Spleen (tissue), 11 donors: Measurements from ENCODE around the gene SLC25A48. TPM values are rescaled to one million over a fixed set of nuclear protein-coding genes. Genes with fewer than 3 reads are reported as not detected.

ENCODE experiments used
- DNase-seq: peaks from one replicate; pipeline ENCODE4 v3.0.0-alpha.2; 2020
- H3K27ac ChIP-seq, 8 donors: fragments of 200-600 bp; sonication (generic) in 7 of 8; 1 replicate in 4 of 8; 2 replicates in 4 of 8; pipeline versions ENCODE4 v1.5.0 to v1.8.0; 2016 to 2021; ENCODE audit warnings: inconsistent platforms in 4 of 8, mild to moderate bottlenecking in 4 of 8, moderate library complexity in 1 of 8
- H3K27me3 ChIP-seq, 7 donors: fragments of 200-600 bp; sonication (generic) in 6 of 7; replicated peaks in 1 of 7; 1 replicate in 4 of 7; 2 replicates in 3 of 7; pipeline versions ENCODE4 v1.5.0 to v1.8.0; 2016 to 2021; ENCODE audit warnings: inconsistent platforms in 3 of 7, mild to moderate bottlenecking in 1 of 7
- H3K36me3 ChIP-seq, 6 donors: fragments of 200-600 bp; sonication (generic) in 5 of 6; 1 replicate in 4 of 6; 2 replicates in 2 of 6; pipeline versions ENCODE4 v1.5.0 to v1.8.0; 2016 to 2021; ENCODE audit warnings: inconsistent platforms in 2 of 6
- H3K4me1 ChIP-seq, 6 donors: fragments of 200-600 bp; sonication (generic) in 5 of 6; 1 replicate in 3 of 6; 2 replicates in 3 of 6; pipeline versions ENCODE4 v1.5.0 to v1.8.0; 2016 to 2021; ENCODE audit warnings: inconsistent platforms in 3 of 6
- H3K4me3 ChIP-seq, 8 donors: fragments of 200-600 bp; sonication (generic) in 7 of 8; 1 replicate in 4 of 8; 2 replicates in 4 of 8; pipeline versions ENCODE4 v1.5.0 to v1.8.0; 2016 to 2021; ENCODE audit warnings: inconsistent platforms in 4 of 8, mild to moderate bottlenecking in 4 of 8, moderate library complexity in 2 of 8
- H3K9me3 ChIP-seq, 8 donors: fragments of 200-600 bp; sonication (generic) in 7 of 8; 1 replicate in 4 of 8; 2 replicates in 4 of 8; pipeline versions ENCODE4 v1.5.0 to v1.8.0; 2016 to 2021; ENCODE audit warnings: inconsistent platforms in 4 of 8
- CTCF ChIP-seq, 11 experiments: fragments of 200-600 bp in 7 of 11; fragments of 450-650 bp in 4 of 11; sonication (generic) in 4 of 11; IDR thresholded peaks in 8 of 11; conservative IDR thresholded peaks in 3 of 11; 1 replicate in 7 of 11; 2 replicates in 4 of 11; pipeline versions ENCODE4 v1.4.0 to v1.8.0; 2016 to 2021; ENCODE audit warnings: antibody characterized with exemption in 11 of 11, inconsistent platforms in 4 of 11, mild to moderate bottlenecking in 1 of 11
- POLR2A ChIP-seq, 3 donors: fragments of 450-650 bp; IDR thresholded peaks; one replicate each; pipeline ENCODE4 v1.5.1; 2017; ENCODE audit warnings: antibody characterized with exemption in 3 of 3, mild to moderate bottlenecking in 1 of 3
- POLR2AphosphoS5 ChIP-seq, 3 donors: sonication (generic); formaldehyde crosslinking; IDR thresholded peaks; one replicate each; pipeline ENCODE4 v1.5.1; 2017; ENCODE audit warnings: antibody characterized with exemption in 3 of 3
- WGBS, 5 donors: extraction: QIAGEN DNeasy Blood & Tissue Kit in 3 of 5; methylation state at CpG; one replicate each; pipeline versions ENCODE4 v1.1.5 to v1.1.7; 2013 to 2018; 5-methylcytosine and 5-hydroxymethylcytosine counted together
- intact Hi-C: fragments of 100-400 bp; cut with DNase I; formaldehyde crosslinking; loops from one replicate; pipeline ENCODE4 v1.15.0; 2023; ENCODE audit warnings: low total_unique reads
- polyA plus RNA-seq, 3 donors: library from polyadenylated mRNA; stranded (reverse); fragments of 200-250 nt; gene quantifications; one replicate each; pipeline ENCODE4 v1.2.1, GENCODE V29; 2013
- total RNA-seq, 7 donors: library from RNA; depleted of rRNA in 3 of 7; stranded (reverse); fragments of >200 nt in 3 of 7; fragmentation: NEBNext Ultra II Directional in 4 of 7; extraction: Animal tissue kit (Norgen Biotek cat#: 25700) in 4 of 7; gene quantifications; one replicate each; pipeline versions ENCODE4 v1.1.0 to v1.2.1, GENCODE V29; 2016 to 2021
- donor health status: healthy with polysubstance abuse.
- donor health status: DM: no; HTN: no; CAD: no; lungs with moderate emphysema.
- donor health status: DM: no; HTN: no; CAD: no.
- donor health status: Bipolar disorder and iron deficiency.
- donor health status: healthy.
- donor health status: DM: no; HTN: no; CAD: no.
- donor health status: DM: yes; HTN: yes; CAD: no.

SLC25A48 gene
- total and polyA plus RNA-seq, 10 donors: 0.06 to 0.66 (median 0.33) TPM; not detected in 7

- H3K36me3 ChIP-seq: no peaks in the 10 kb centered on the region
- H3K4me1 ChIP-seq: peaks cover 0 to 6% (median 5%) of the 10 kb centered on the region in 6 donors
- TF ChIP-seq POLR2A (IDR thresholded peaks at IDR 0.05): no peak
- TF ChIP-seq POLR2AphosphoS5 (IDR thresholded peaks at IDR 0.05): no peak
- no peak for TF ChIP-seq CTCF (IDR thresholded peaks at IDR 0.05 in 8 of 11, conservative IDR thresholded peaks at IDR 0.05 in 3 of 11)
- H3K27me3 ChIP-seq: peaks cover 0 to 24% (median 0%) of the 10 kb centered on the region in 7 donors
- 48 to 62% (median 51%) methylated on average over 5 of the region's 5 CpGs for WGBS, 5 donors
- intact Hi-C loops: no loop called here
- H3K27ac ChIP-seq: no peak overlapping the region
- no peak overlapping the region for H3K4me3 ChIP-seq
- no peaks in the 10 kb centered on the region for H3K9me3 ChIP-seq
- DNase-seq: no peak
These were observed 56.4 kb downstream of the SLC25A48 start for GRCh38 chr5:135890867-135891266.

GRCh38 chr5:135891268-135891667 is 56.8 kb downstream of the SLC25A48 start:
- intact Hi-C loops: no loop called here
- no peaks in the 10 kb centered on the region for H3K9me3 ChIP-seq
- no peak for DNase-seq
- no peak overlapping the region for H3K4me3 ChIP-seq
- H3K36me3 ChIP-seq: no peaks in the 10 kb centered on the region
- WGBS, 5 donors: 65 to 89% (median 73%) methylated on average over 2 of the region's 2 CpGs
- no peak overlapping the region for H3K27ac ChIP-seq
- peaks cover 0 to 6% (median 5%) of the 10 kb centered on the region in 6 donors for H3K4me1 ChIP-seq
- peaks cover 0 to 24% (median 0%) of the 10 kb centered on the region in 7 donors for H3K27me3 ChIP-seq
- TF ChIP-seq POLR2A (IDR thresholded peaks at IDR 0.05) (no peak), CTCF (IDR thresholded peaks at IDR 0.05 in 8 of 11, conservative IDR thresholded peaks at IDR 0.05 in 3 of 11) (no peak), POLR2AphosphoS5 (IDR thresholded peaks at IDR 0.05) (no peak)

GRCh38 chr5:135891791-135892190 is 57.3 kb downstream of the SLC25A48 start:
- peaks cover 0 to 28% (median 0%) of the 10 kb centered on the region in 7 donors for H3K27me3 ChIP-seq
- H3K9me3 ChIP-seq: no peaks in the 10 kb centered on the region
- H3K4me3 ChIP-seq: no peak overlapping the region
- intact Hi-C loops: no loop called here
- DNase-seq: no peak
- H3K4me1 ChIP-seq: peaks cover 0 to 6% (median 5%) of the 10 kb centered on the region in 6 donors
- H3K27ac ChIP-seq: no peak overlapping the region
- TF ChIP-seq POLR2AphosphoS5 (IDR thresholded peaks at IDR 0.05) (no peak), CTCF (IDR thresholded peaks at IDR 0.05 in 8 of 11, conservative IDR thresholded peaks at IDR 0.05 in 3 of 11) (no peak), POLR2A (IDR thresholded peaks at IDR 0.05) (no peak)
- H3K36me3 ChIP-seq: no peaks in the 10 kb centered on the region

GRCh38 chr5:135894276-135894675 is 59.8 kb downstream of the SLC25A48 start:
- Histone ChIP-seq H3K4me3 (no peak overlapping the region), H3K27ac (no peak overlapping the region), H3K4me1 (no peaks in the 10 kb centered on the region), H3K9me3 (no peaks in the 10 kb centered on the region), H3K27me3 (peaks cover 0 to 45% (median 0%) of the 10 kb centered on the region in 7 donors), H3K36me3 (no peaks in the 10 kb centered on the region)
- no peak for TF ChIP-seq POLR2A (IDR thresholded peaks at IDR 0.05)
- TF ChIP-seq POLR2AphosphoS5 (IDR thresholded peaks at IDR 0.05): no peak
- TF ChIP-seq CTCF (IDR thresholded peaks at IDR 0.05 in 8 of 11, conservative IDR thresholded peaks at IDR 0.05 in 3 of 11): no peak
- WGBS, 5 donors: 46 to 58% (median 51%) methylated on average over 8 of the region's 8 CpGs
- no peak for DNase-seq
- intact Hi-C loops: no loop called here
